Liver (tissue), 9 donors: ENCODE data around the gene TMEM175. TPM values are rescaled to one million over a fixed set of nuclear protein-coding genes. Genes with fewer than 3 reads are reported as not detected.

Experiments used
- DNase-seq: peaks from one replicate; pipeline ENCODE4 v3.0.0-alpha.2; 2017; ENCODE audit warnings: low spot score
- H3K27ac ChIP-seq, 2 donors: one replicate each; pipeline ENCODE4 v1.7.0; 2013; ENCODE audit warnings: inconsistent platforms in 2 of 2, low read length in 2 of 2, control low read depth in 1 of 2, low read depth in 1 of 2, mild to moderate bottlenecking in 1 of 2
- H3K27me3 ChIP-seq, 4 donors: one replicate each; pipeline versions ENCODE4 v1.6.1 to v1.7.0; 2013; ENCODE audit warnings: low read length in 3 of 4, inconsistent platforms in 1 of 4, mild to moderate bottlenecking in 1 of 4, moderate library complexity in 1 of 4; ENCODE audit not compliant: control insufficient read depth in 4 of 4, insufficient read depth in 4 of 4
- H3K36me3 ChIP-seq, 4 donors: one replicate each; pipeline versions ENCODE4 v1.6.1 to v1.7.0; 2013; ENCODE audit warnings: low read length in 3 of 4, mild to moderate bottlenecking in 3 of 4, low read depth in 1 of 4, moderate library complexity in 1 of 4; ENCODE audit not compliant: control insufficient read depth in 4 of 4, insufficient read depth in 3 of 4
- H3K4me1 ChIP-seq, 4 donors: one replicate each; pipeline versions ENCODE4 v1.6.1 to v1.7.0; 2013; ENCODE audit warnings: low read length in 3 of 4, mild to moderate bottlenecking in 3 of 4, moderate library complexity in 1 of 4; ENCODE audit not compliant: control insufficient read depth in 4 of 4, insufficient read depth in 4 of 4
- H3K4me3 ChIP-seq, 3 donors: one replicate each; pipeline versions ENCODE4 v1.6.1 to v1.7.0; 2013; ENCODE audit warnings: low read length in 3 of 3, control low read depth in 1 of 3, low read depth in 1 of 3, mild to moderate bottlenecking in 1 of 3
- H3K9ac ChIP-seq, 2 donors: one replicate each; pipeline ENCODE4 v1.7.0; 2013; ENCODE audit warnings: low read length in 2 of 2, mild to moderate bottlenecking in 2 of 2, moderate library complexity in 2 of 2, control low read depth in 1 of 2, low read depth in 1 of 2
- H3K9me3 ChIP-seq, 4 donors: one replicate each; pipeline versions ENCODE4 v1.6.1 to v1.7.0; 2013; ENCODE audit warnings: low read length in 3 of 4; ENCODE audit not compliant: control insufficient read depth in 4 of 4
- EGR1 ChIP-seq, 2 donors: IDR thresholded peaks; 2 replicates each; pipeline ENCODE4 v1.6.1; 2016 to 2018; ENCODE audit warnings: antibody characterized with exemption in 2 of 2, low read depth in 2 of 2
- FOXA1 ChIP-seq: IDR thresholded peaks from 2 replicates; pipeline ENCODE4 v1.6.1; 2016; ENCODE audit warnings: antibody characterized with exemption
- FOXA2 ChIP-seq: IDR thresholded peaks from 2 replicates; pipeline ENCODE4 v1.6.1; 2016; ENCODE audit warnings: antibody characterized with exemption
- GABPA ChIP-seq, 2 donors: IDR thresholded peaks in 1 of 2; conservative IDR thresholded peaks in 1 of 2; 2 replicates each; pipeline ENCODE4 v1.6.1; 2016; ENCODE audit warnings: antibody characterized with exemption in 2 of 2, mild to moderate bottlenecking in 1 of 2, moderate library complexity in 1 of 2
- HNF4A ChIP-seq, 2 donors: conservative IDR thresholded peaks; 2 replicates each; pipeline ENCODE4 v1.6.1; 2016; ENCODE audit warnings: antibody characterized with exemption in 2 of 2, mild to moderate bottlenecking in 2 of 2
- HNF4G ChIP-seq: IDR thresholded peaks from 2 replicates; pipeline ENCODE4 v1.6.1; 2016; ENCODE audit warnings: antibody characterized with exemption
- JUND ChIP-seq, 2 donors: IDR thresholded peaks; 2 replicates each; pipeline ENCODE4 v1.6.1; 2016; ENCODE audit warnings: antibody characterized with exemption in 2 of 2
- NR2F2 ChIP-seq: IDR thresholded peaks from 2 replicates; pipeline ENCODE4 v1.6.1; 2016; ENCODE audit warnings: antibody characterized with exemption
- RAD21 ChIP-seq, 2 donors: IDR thresholded peaks; 2 replicates each; pipeline ENCODE4 v1.6.1; 2016; ENCODE audit warnings: antibody characterized with exemption in 2 of 2, mild to moderate bottlenecking in 2 of 2
- RXRA ChIP-seq, 2 donors: IDR thresholded peaks; 2 replicates each; pipeline ENCODE4 v1.6.1; 2017 to 2018; ENCODE audit warnings: antibody characterized with exemption in 2 of 2, mild to moderate bottlenecking in 1 of 2
- SP1 ChIP-seq: IDR thresholded peaks from 2 replicates; pipeline ENCODE4 v1.6.1; 2018; ENCODE audit warnings: antibody characterized with exemption, mild to moderate bottlenecking
- TAF1 ChIP-seq: conservative IDR thresholded peaks from 2 replicates; pipeline ENCODE4 v1.6.1; 2016; ENCODE audit warnings: antibody characterized with exemption, mild to moderate bottlenecking
- YY1 ChIP-seq: IDR thresholded peaks from 2 replicates; pipeline ENCODE4 v1.6.1; 2016; ENCODE audit warnings: antibody characterized with exemption, mild to moderate bottlenecking
- WGBS: extraction: QIAGEN DNeasy Blood & Tissue Kit; methylation state at CpG from one replicate; pipeline ENCODE4 v1.1.7; 2013; 5-methylcytosine and 5-hydroxymethylcytosine counted together
- polyA plus RNA-seq, 2 donors: library from polyadenylated mRNA; stranded (reverse) in 1 of 2; unstranded in 1 of 2; fragments of 200-250 nt in 1 of 2; fragments of >200 nt in 1 of 2; fragmentation: Nextera tagmentation in 1 of 2; extraction: Ambion mirVana in 1 of 2; gene quantifications; one replicate each; pipeline versions ENCODE4 v1.2.1 to v1.2.3, GENCODE V29; 2013 to 2015
- total RNA-seq, 2 donors: library from RNA; depleted of rRNA; stranded (reverse); fragments of >200 nt; gene quantifications; one replicate each; pipeline ENCODE4 v1.2.3, GENCODE V29; 2014
- TF ChIP-seq, protein P1 (sequence below): IDR thresholded peaks from 2 replicates; pipeline ENCODE4 v1.6.1; 2016; ENCODE audit warnings: antibody characterized with exemption, mild to moderate bottlenecking
- TF ChIP-seq, protein P2 (sequence below): IDR thresholded peaks from 2 replicates; pipeline ENCODE4 v1.6.1; 2016; ENCODE audit warnings: antibody characterized with exemption
- TF ChIP-seq, protein P3 (sequence below): IDR thresholded peaks from 2 replicates; pipeline ENCODE4 v1.6.1; 2016; ENCODE audit warnings: antibody characterized with exemption
- TF ChIP-seq, protein P4 (sequence below): fragments of 150-350 bp; IDR thresholded peaks from 2 replicates; pipeline ENCODE4 v1.5.1; 2017; ENCODE audit warnings: improper control_type of control experiment, low read depth, low read length; ENCODE audit not compliant: missing input control
- TF ChIP-seq, protein P5 (sequence below): IDR thresholded peaks from 2 replicates; pipeline ENCODE4 v1.6.1; 2016; ENCODE audit warnings: antibody characterized with exemption
- donor health status: healthy.
- donor health status: healthy.
- donor health status: healthy.
- donor health status: healthy.
- donor health status: healthy.

Gene TMEM175
- total and polyA plus RNA-seq, 4 donors, result 18.6 to 26.3 (median 25.5) TPM

DNA sequence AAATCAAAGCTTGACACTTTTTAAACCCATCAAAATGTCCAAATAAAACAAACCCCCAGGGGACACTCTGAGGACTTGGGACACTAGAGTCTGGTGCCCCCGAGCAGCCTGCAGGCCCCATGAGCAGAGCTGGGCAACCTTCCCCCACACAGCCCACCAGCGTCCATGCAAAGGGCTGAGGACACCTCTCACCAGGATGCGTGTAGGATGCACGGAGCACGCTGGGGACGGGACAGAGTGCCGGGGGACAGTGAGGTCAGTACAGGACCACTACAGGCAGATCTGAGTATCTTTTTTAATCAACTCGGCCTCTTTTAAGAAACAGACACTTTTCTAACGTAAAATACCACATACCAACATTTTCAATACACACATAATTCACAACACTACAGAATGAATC, 7.1 kb upstream of the TMEM175 start:
- no peak for DNase-seq
- Histone ChIP-seq H3K36me3 (peaks cover 0 to 2% (median under 1%) of the 10 kb centered on the region in 4 donors), H3K27me3 (no peaks in the 10 kb centered on the region), H3K9ac (no peak overlapping the region), H3K4me3 (no peak overlapping the region), H3K9me3 (no peaks in the 10 kb centered on the region), H3K4me1 (peaks cover 9 to 14% (median 13%) of the 10 kb centered on the region in 4 donors), H3K27ac (no peak overlapping the region)
- TF ChIP-seq YY1 (no peak), SP1 (no peak), RAD21 (IDR thresholded peaks at IDR 0.05) (no peak), HNF4G (no peak), GABPA (IDR thresholded peaks at IDR 0.05 in 1 of 2, conservative IDR thresholded peaks at IDR 0.05 in 1 of 2) (no peak), RXRA (IDR thresholded peaks at IDR 0.05) (no peak), NR2F2 (no peak), FOXA1 (no peak), FOXA2 (no peak), TAF1 (no peak), HNF4A (conservative IDR thresholded peaks at IDR 0.05) (no peak), EGR1 (IDR thresholded peaks at IDR 0.05; ENCODE audit: low read depth in 2 of 2) (no peak), JUND (IDR thresholded peaks at IDR 0.05) (no peak)
- TF ChIP-seq, protein P1, sequence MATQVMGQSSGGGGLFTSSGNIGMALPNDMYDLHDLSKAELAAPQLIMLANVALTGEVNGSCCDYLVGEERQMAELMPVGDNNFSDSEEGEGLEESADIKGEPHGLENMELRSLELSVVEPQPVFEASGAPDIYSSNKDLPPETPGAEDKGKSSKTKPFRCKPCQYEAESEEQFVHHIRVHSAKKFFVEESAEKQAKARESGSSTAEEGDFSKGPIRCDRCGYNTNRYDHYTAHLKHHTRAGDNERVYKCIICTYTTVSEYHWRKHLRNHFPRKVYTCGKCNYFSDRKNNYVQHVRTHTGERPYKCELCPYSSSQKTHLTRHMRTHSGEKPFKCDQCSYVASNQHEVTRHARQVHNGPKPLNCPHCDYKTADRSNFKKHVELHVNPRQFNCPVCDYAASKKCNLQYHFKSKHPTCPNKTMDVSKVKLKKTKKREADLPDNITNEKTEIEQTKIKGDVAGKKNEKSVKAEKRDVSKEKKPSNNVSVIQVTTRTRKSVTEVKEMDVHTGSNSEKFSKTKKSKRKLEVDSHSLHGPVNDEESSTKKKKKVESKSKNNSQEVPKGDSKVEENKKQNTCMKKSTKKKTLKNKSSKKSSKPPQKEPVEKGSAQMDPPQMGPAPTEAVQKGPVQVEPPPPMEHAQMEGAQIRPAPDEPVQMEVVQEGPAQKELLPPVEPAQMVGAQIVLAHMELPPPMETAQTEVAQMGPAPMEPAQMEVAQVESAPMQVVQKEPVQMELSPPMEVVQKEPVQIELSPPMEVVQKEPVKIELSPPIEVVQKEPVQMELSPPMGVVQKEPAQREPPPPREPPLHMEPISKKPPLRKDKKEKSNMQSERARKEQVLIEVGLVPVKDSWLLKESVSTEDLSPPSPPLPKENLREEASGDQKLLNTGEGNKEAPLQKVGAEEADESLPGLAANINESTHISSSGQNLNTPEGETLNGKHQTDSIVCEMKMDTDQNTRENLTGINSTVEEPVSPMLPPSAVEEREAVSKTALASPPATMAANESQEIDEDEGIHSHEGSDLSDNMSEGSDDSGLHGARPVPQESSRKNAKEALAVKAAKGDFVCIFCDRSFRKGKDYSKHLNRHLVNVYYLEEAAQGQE, result no peak
- TF ChIP-seq, protein P2, sequence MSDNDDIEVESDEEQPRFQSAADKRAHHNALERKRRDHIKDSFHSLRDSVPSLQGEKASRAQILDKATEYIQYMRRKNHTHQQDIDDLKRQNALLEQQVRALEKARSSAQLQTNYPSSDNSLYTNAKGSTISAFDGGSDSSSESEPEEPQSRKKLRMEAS, result no peak
- TF ChIP-seq, protein P3, sequence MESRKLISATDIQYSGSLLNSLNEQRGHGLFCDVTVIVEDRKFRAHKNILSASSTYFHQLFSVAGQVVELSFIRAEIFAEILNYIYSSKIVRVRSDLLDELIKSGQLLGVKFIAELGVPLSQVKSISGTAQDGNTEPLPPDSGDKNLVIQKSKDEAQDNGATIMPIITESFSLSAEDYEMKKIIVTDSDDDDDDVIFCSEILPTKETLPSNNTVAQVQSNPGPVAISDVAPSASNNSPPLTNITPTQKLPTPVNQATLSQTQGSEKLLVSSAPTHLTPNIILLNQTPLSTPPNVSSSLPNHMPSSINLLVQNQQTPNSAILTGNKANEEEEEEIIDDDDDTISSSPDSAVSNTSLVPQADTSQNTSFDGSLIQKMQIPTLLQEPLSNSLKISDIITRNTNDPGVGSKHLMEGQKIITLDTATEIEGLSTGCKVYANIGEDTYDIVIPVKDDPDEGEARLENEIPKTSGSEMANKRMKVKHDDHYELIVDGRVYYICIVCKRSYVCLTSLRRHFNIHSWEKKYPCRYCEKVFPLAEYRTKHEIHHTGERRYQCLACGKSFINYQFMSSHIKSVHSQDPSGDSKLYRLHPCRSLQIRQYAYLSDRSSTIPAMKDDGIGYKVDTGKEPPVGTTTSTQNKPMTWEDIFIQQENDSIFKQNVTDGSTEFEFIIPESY, result no peak
- TF ChIP-seq, protein P4, sequence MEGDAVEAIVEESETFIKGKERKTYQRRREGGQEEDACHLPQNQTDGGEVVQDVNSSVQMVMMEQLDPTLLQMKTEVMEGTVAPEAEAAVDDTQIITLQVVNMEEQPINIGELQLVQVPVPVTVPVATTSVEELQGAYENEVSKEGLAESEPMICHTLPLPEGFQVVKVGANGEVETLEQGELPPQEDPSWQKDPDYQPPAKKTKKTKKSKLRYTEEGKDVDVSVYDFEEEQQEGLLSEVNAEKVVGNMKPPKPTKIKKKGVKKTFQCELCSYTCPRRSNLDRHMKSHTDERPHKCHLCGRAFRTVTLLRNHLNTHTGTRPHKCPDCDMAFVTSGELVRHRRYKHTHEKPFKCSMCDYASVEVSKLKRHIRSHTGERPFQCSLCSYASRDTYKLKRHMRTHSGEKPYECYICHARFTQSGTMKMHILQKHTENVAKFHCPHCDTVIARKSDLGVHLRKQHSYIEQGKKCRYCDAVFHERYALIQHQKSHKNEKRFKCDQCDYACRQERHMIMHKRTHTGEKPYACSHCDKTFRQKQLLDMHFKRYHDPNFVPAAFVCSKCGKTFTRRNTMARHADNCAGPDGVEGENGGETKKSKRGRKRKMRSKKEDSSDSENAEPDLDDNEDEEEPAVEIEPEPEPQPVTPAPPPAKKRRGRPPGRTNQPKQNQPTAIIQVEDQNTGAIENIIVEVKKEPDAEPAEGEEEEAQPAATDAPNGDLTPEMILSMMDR, result no peak
- TF ChIP-seq, protein P5, sequence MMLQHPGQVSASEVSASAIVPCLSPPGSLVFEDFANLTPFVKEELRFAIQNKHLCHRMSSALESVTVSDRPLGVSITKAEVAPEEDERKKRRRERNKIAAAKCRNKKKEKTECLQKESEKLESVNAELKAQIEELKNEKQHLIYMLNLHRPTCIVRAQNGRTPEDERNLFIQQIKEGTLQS, result no peak
- 94% methylated on average over 9 of the region's 9 CpGs for WGBS
